SK-N-SH (cell line): ENCODE data around the gene CADM1. TPM values are rescaled to one million over a fixed set of nuclear protein-coding genes. Genes with fewer than 3 reads are reported as not detected.

Experiments used
- CTCF ChIA-PET: fragments of 300-600, 350-600 bp; formaldehyde crosslinking; extraction: SDS; loops from one replicate; lab custom pipeline; 2021; lab: Yijun Ruan, JAX
- POLR2A ChIA-PET: fragments of 350-600 bp; sonication (Branson Sonifier 250); formaldehyde crosslinking; extraction: SDS; loops from one replicate; lab custom pipeline; 2020; ENCODE audit warnings: antibody characterized with exemption, inconsistent platforms; lab: Yijun Ruan, JAX
- DNase-seq: peaks from one replicate; pipeline ENCODE4 v3.0.0; 2012
- H2AFZ ChIP-seq: fragments of 200-600 bp; sonication (generic); 2 replicates; pipeline ENCODE4 v1.8.1; 2016; ENCODE audit warnings: antibody characterized with exemption, mild to moderate bottlenecking, low read depth
- H3F3A ChIP-seq: fragments of 200-600 bp; sonication (generic); replicated peaks from 2 replicates; pipeline ENCODE3; 2016; ENCODE audit warnings: antibody characterized with exemption, mild to moderate bottlenecking; ENCODE audit not compliant: insufficient read depth
- H3K27ac ChIP-seq, 2 experiments: fragments of 200-500 bp in 1 of 2; fragments of 200-600 bp in 1 of 2; sonication (Bioruptor generic) in 1 of 2; sonication (generic), shearing (Covaris generic) in 1 of 2; 2 replicates each; pipeline versions ENCODE4 v1.5.1 to v1.6.1; 2014 to 2016; ENCODE audit warnings: low read depth in 2 of 2, inconsistent platforms in 1 of 2, low read length in 1 of 2, mild to moderate bottlenecking in 1 of 2, mixed read lengths in 1 of 2
- H3K27me3 ChIP-seq: fragments of 200-600 bp; sonication (generic), shearing (Covaris generic); 2 replicates; pipeline ENCODE4 v1.6.1; 2016; ENCODE audit warnings: mixed run types; ENCODE audit not compliant: insufficient read depth
- H3K36me3 ChIP-seq, 2 experiments: fragments of 200-500 bp in 1 of 2; fragments of 200-600 bp in 1 of 2; sonication (Bioruptor generic) in 1 of 2; sonication (generic) in 1 of 2; replicated peaks in 1 of 2; 2 replicates each; pipeline versions ENCODE3 to v1.5.1; 2014 to 2016; ENCODE audit warnings: low read length in 1 of 2, mild to moderate bottlenecking in 1 of 2; ENCODE audit not compliant: insufficient read depth in 2 of 2, control insufficient read depth in 1 of 2
- H3K4me1 ChIP-seq, 2 experiments: fragments of 200-500 bp in 1 of 2; fragments of 200-600 bp in 1 of 2; sonication (Bioruptor generic) in 1 of 2; sonication (generic), shearing (Covaris generic) in 1 of 2; 2 replicates each; pipeline versions ENCODE4 v1.5.1 to v1.6.1; 2014 to 2016; ENCODE audit warnings: low read depth in 1 of 2, low read length in 1 of 2, mixed run types in 1 of 2; ENCODE audit not compliant: insufficient read depth in 2 of 2, control insufficient read depth in 1 of 2
- H3K4me2 ChIP-seq: fragments of 200-600 bp; sonication (generic), shearing (Covaris generic); 2 replicates; pipeline ENCODE4 v1.6.1; 2017; ENCODE audit warnings: mixed run types
- H3K4me3 ChIP-seq, 2 experiments: fragments of 200-500 bp in 1 of 2; fragments of 200-600 bp in 1 of 2; sonication (Bioruptor generic) in 1 of 2; sonication (generic), shearing (Covaris generic) in 1 of 2; 2 replicates each; pipeline versions ENCODE4 v1.5.1 to v1.8.1; 2014 to 2016; ENCODE audit warnings: low read depth in 2 of 2, inconsistent platforms in 1 of 2, low read length in 1 of 2, mild to moderate bottlenecking in 1 of 2, mixed read lengths in 1 of 2, moderate library complexity in 1 of 2
- H3K79me2 ChIP-seq: fragments of 200-600 bp; sonication (generic); 2 replicates; pipeline ENCODE4 v1.8.1; 2017; ENCODE audit warnings: mild to moderate bottlenecking; ENCODE audit not compliant: insufficient read depth
- H3K9ac ChIP-seq: fragments of 200-600 bp; sonication (generic); 2 replicates; pipeline ENCODE4 v1.6.1; 2017; ENCODE audit warnings: mixed run types
- H3K9me2 ChIP-seq: fragments of 200-600 bp; sonication (generic); 2 replicates; pipeline ENCODE4 v1.6.1; 2017; ENCODE audit warnings: mixed run types
- H3K9me3 ChIP-seq: fragments of 200-600 bp; sonication (generic); 2 replicates; pipeline ENCODE4 v1.6.1; 2017; ENCODE audit warnings: mixed run types, mild to moderate bottlenecking, moderate library complexity
- H4K20me1 ChIP-seq: fragments of 200-600 bp; sonication (generic); 2 replicates; pipeline ENCODE4 v1.6.1; 2017; ENCODE audit warnings: mild to moderate bottlenecking, mixed run types; ENCODE audit not compliant: insufficient read depth
- EP300 ChIP-seq, 2 experiments: IDR thresholded peaks; 2 replicates each; pipeline versions ENCODE4 v1.4.0 to v1.6.1; 2012; ENCODE audit warnings: borderline replicate concordance in 1 of 2, low read depth in 1 of 2, low read length in 1 of 2
- FOXJ3 ChIP-seq: sonication (generic); formaldehyde crosslinking; IDR thresholded peaks from 2 replicates; pipeline ENCODE4 v1.5.1; 2020; ENCODE audit warnings: mild to moderate bottlenecking, missing genetic modification reagents
- GABPA ChIP-seq: IDR thresholded peaks from 2 replicates; pipeline ENCODE4 v1.4.0; 2012; ENCODE audit warnings: low read depth, mild to moderate bottlenecking
- MXI1 ChIP-seq: IDR thresholded peaks from 2 replicates; pipeline ENCODE4 v1.6.1; 2012; ENCODE audit warnings: mild to moderate bottlenecking, low read depth, low read length, improper control_type of control experiment
- NRF1 ChIP-seq: IDR thresholded peaks from 2 replicates; pipeline ENCODE4 v1.6.1; 2012; ENCODE audit warnings: low read depth, mild to moderate bottlenecking, low read length
- RCOR1 ChIP-seq: fragments of 150-350 bp; IDR thresholded peaks from 2 replicates; pipeline ENCODE4 v1.6.1; 2017; ENCODE audit warnings: antibody characterized with exemption, low read length
- REST ChIP-seq: IDR thresholded peaks from 2 replicates; pipeline ENCODE4 v1.6.1; 2012; ENCODE audit warnings: mild to moderate bottlenecking, low read depth, low read length, moderate library complexity
- RFX5 ChIP-seq: IDR thresholded peaks from 2 replicates; pipeline ENCODE4 v1.6.1; 2012; ENCODE audit warnings: mild to moderate bottlenecking, improper control_type of control experiment, low read length
- SMC3 ChIP-seq: IDR thresholded peaks from 2 replicates; pipeline ENCODE4 v1.6.1; 2012; ENCODE audit warnings: low read depth, low read length, improper control_type of control experiment
- TCF12 ChIP-seq: IDR thresholded peaks from 2 replicates; pipeline ENCODE4 v1.4.0; 2012
- USF1 ChIP-seq: IDR thresholded peaks from 2 replicates; pipeline ENCODE4 v1.4.0; 2012; ENCODE audit warnings: low read depth, borderline replicate concordance
- USF2 ChIP-seq: fragments of 150-350 bp; IDR thresholded peaks from 2 replicates; pipeline ENCODE4 v1.6.1; 2017; ENCODE audit warnings: antibody characterized with exemption, low read length, low read depth, borderline replicate concordance
- ZBTB33 ChIP-seq: IDR thresholded peaks from 2 replicates; pipeline ENCODE4 v1.4.0; 2012; ENCODE audit warnings: low read depth, borderline replicate concordance
- WGBS: methylation state at CpG from one replicate; pipeline ENCODE4 v1.1.6; 2017; ENCODE audit warnings: low lambda C conversion rate; 5-methylcytosine and 5-hydroxymethylcytosine counted together
- polyA plus RNA-seq, 3 experiments: library from polyadenylated mRNA; depleted of rRNA; stranded (reverse); fragments of >200 nt; gene quantifications; 2 replicates each; pipeline ENCODE4 v1.2.3, GENCODE V29; 2012

CADM1 gene
- polyA plus RNA-seq, 1 of the 3 experiments (the other 2 are of a cell fraction), result 7.9 TPM

GRCh38 chr11:115276799-115277198, 227.4 kb downstream of the CADM1 start (continued):
- TF ChIP-seq USF2, result no peak
- no peak; the same call in 1 of the 2 replicates for TF ChIP-seq RCOR1
- no peak for TF ChIP-seq REST
- peak; percentile 37; the same call in 1 of the 2 replicates for TF ChIP-seq TCF12
- no peak; the same call in 1 of the 2 replicates for TF ChIP-seq SMC3
- TF ChIP-seq EP300 (IDR thresholded peaks at IDR 0.05; ENCODE audit: borderline replicate concordance in 1 of 2, low read depth in 1 of 2, low read length in 1 of 2), result peak in 1 of 2 experiments; percentile 85; a peak in 2 of 4 replicates
- TF ChIP-seq USF1, result no peak
- peak; percentile 89 for TF ChIP-seq FOXJ3
- no peak for TF ChIP-seq NRF1
- TF ChIP-seq ZBTB33, result no peak
- TF ChIP-seq RFX5, result no peak; the same call in 1 of the 2 replicates

GRCh38 chr11:115276191-115276590, 228.0 kb downstream of the CADM1 start:
- WGBS, result 47% methylated on average over 4 of the region's 4 CpGs

More at GRCh38 chr11:115276191-115276590, 228.0 kb downstream of the CADM1 start:
- ChIA-PET CTCF (interaction anchor here (0.7 to 1.8 kb wide), 6 partner anchors 11 to 502 kb away, joined by 3 to 10 read pairs (median 3); no protein-coding TSS in a partner anchor), POLR2A (interaction anchor here (1.0 kb wide), 1 partner anchor 11 kb away, joined by 3 read pairs; no protein-coding TSS in a partner anchor)
- Histone ChIP-seq H3K9ac (no peak overlapping the region), H3K9me3 (no peaks in the 10 kb centered on the region), H3K27ac (peak overlapping the region in 1 of 2 experiments; percentile 98; a peak in 2 of 4 replicates), H3F3A (no peaks in the 10 kb centered on the region), H2AFZ (no peak overlapping the region), H3K79me2 (no peaks in the 10 kb centered on the region), H3K4me3 (no peak overlapping the region), H3K4me1 (peaks cover 4 to 64% of the 10 kb centered on the region in 2 experiments; a peak in 3 of 4 replicates), H3K9me2 (0 out of 2 replicates have a peak, but pooled peaks cover 3% of the 10 kb centered on the region), H4K20me1 (no peaks in the 10 kb centered on the region), H3K27me3 (no peaks in the 10 kb centered on the region), H3K36me3 (no peaks in the 10 kb centered on the region), H3K4me2 (no peak overlapping the region)
- peak; percentile 33 for DNase-seq
- no peak for TF ChIP-seq GABPA
- TF ChIP-seq MXI1, result peak; percentile 79
